GM21529 (cell line): Measurements from ENCODE around the gene FLT1.
A peak's percentile ranks its signal among the peaks of the same experiment; 100 is the strongest.

Experiments used
- ATAC-seq: cut with Tn5 transposase; IDR thresholded peaks from one replicate; pipeline ENCODE4 v1.9.1; 2021; ENCODE audit not compliant: unreplicated experiment

Gene FLT1

GRCh38 chr13:28464861-28465460, 30.0 kb downstream of the FLT1 start:
- no peak for ATAC-seq

- ATAC-seq: no peak
These were observed 31.4 kb downstream of the FLT1 start for GRCh38 chr13:28463481-28463880.

GRCh38 chr13:28459911-28460310, 35.0 kb downstream of the FLT1 start:
- no peak for ATAC-seq

GRCh38 chr13:28458608-28459007, 36.3 kb downstream of the FLT1 start:
- ATAC-seq: no peak

GRCh38 chr13:28458051-28458450, 36.9 kb downstream of the FLT1 start:
- ATAC-seq: no peak

- no peak for ATAC-seq
These were observed 37.4 kb downstream of the FLT1 start for GRCh38 chr13:28457521-28457920.

GRCh38 chr13:28455580-28456194, 39.2 kb downstream of the FLT1 start:
- ATAC-seq: no peak

GRCh38 chr13:28452755-28453154, 42.2 kb downstream of the FLT1 start:
- no peak for ATAC-seq

GRCh38 chr13:28451482-28452217, 43.3 kb downstream of the FLT1 start:
- no peak for ATAC-seq

GRCh38 chr13:28449826-28450773, 44.8 kb downstream of the FLT1 start:
- ATAC-seq: peak; percentile 64

- ATAC-seq: no peak
These were observed 46.1 kb downstream of the FLT1 start for GRCh38 chr13:28448651-28449358.

- ATAC-seq: no peak
These were observed 46.9 kb downstream of the FLT1 start for GRCh38 chr13:28447989-28448388.

- ATAC-seq: no peak
These were observed 47.7 kb downstream of the FLT1 start for GRCh38 chr13:28447206-28447605.

GRCh38 chr13:28442839-28443238, 52.1 kb downstream of the FLT1 start:
- no peak for ATAC-seq

- no peak for ATAC-seq
These were observed 53.4 kb downstream of the FLT1 start for GRCh38 chr13:28441529-28441928.

GRCh38 chr13:28440774-28441504, 54.0 kb downstream of the FLT1 start:
- ATAC-seq: no peak

- ATAC-seq: no peak
These were observed 56.2 kb downstream of the FLT1 start for GRCh38 chr13:28438598-28439334.

- no peak for ATAC-seq
These were observed 56.9 kb downstream of the FLT1 start for GRCh38 chr13:28438067-28438466.

GRCh38 chr13:28435917-28436316, 59.0 kb downstream of the FLT1 start:
- no peak for ATAC-seq
